NCI-H2029 treated with DMSO at 0.1 percent for 48 hours (cell line): Measurements from ENCODE around the gene NPAS3.

Experiments used
- DNase-seq: peaks from one replicate; lab custom pipeline; 2025; lab: John Stamatoyannopoulos, UW

Gene NPAS3

DNA sequence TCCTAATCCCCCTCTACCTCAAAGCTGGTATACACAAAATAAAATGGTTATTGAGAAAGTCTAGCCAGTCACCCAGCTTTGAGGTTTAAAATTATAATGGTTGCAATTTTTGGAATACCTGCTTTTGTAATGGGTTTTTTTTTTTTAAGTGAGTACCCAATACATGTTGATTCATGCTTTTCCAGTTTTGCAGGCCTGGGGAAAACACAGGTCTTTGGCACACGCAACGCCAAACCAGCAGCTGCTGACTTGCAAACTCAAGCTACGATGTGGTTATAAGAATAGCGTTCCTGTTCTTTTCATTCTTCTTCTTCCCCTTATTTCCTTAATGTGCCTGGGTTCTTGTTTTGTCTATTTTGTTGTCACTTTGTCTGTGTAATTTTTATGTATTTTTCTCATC lies 779.2 kb downstream of the NPAS3 start:
- no peak for DNase-seq

DNA sequence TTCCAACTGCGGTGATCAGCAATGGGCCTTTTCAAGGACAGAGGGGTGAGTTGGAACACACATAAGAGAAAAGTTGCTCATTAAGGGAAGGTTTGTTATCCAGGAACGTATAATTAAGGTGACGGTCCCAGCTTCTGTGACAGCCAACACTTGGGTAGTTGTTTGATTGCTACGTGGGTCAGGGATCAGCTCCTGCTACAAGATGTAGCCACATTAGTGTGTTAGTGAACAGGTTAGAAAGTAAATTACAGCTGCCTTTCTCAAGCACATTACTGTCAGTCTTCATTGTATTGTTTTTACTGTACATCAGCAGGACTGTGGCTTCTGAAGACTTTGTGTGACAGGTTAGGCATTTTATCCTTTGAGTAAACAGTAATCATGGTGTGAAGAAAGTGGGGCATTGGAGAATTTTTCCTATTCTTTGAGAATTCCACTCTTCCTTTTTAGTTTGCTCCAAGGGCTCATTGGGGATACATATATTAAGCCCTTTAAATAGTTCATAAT lies 781.7 kb downstream of the NPAS3 start:
- no peak for DNase-seq

GRCh38 chr14:33726685-33727084 lies 788.0 kb downstream of the NPAS3 start:
- DNase-seq = no peak

GRCh38 chr14:33727606-33728005 lies 788.9 kb downstream of the NPAS3 start:
- DNase-seq = no peak

DNA sequence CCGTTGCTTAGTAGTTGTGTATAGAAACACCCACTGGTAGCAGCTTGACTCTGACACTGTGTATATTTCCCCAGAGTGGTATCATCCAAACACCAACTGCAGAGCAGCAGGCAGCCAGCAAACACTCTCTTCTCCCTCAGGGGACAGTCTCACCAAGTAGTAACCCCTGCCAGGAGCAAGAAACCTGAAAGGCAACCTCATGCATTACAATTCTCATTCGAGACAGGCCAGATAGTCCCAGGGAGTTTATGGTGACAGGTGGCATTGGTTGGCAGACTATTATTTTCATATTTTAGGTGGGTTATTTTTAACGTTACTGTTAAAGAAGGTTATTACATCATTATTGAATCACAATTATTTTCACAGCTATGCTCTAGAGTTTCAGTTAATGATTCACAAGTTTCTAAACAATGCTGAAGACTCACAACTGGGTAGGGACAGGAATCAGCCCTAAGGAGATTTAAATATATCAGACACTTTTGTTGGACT lies 789.4 kb downstream of the NPAS3 start:
- no peak for DNase-seq

- DNase-seq = no peak
These were observed 791.5 kb downstream of the NPAS3 start for GRCh38 chr14:33730156-33730555.

DNA sequence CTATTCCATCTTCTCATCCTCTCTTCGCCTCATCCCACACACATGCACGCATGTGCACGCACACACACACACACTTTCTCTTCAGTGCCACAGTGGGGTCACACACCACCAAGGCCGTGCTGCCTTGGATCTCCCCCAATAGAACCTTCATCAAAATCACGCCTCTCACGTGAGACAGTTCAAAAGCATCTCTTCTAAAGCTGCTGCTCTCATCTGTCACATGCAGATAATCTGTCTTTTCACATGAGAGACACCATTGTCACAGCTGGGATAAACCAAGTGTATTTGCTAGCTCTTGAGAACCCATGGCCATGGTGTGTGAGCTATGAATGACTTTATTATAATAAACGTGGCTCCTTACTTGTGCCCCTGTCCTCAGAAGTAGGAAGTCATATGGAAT lies 793.5 kb downstream of the NPAS3 start:
- DNase-seq = no peak

DNA sequence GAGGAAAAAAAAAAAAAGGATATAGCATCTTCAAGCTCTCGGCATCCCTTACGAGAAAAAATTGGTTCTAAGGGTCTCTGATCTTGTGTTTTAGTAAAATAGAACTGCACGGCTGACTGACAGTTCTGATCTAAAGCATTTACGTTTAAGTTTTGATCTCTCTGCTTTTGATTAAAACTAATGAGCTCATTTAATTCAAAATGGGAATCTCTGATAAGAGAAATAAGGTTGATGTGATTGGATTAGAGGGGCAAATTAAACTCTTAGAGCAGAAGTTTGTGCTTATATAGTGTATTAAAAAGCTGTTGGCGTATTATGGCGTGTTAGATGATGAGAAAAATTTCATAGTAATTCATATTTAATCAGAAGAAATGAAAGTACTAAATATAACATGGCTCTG lies 794.6 kb downstream of the NPAS3 start:
- DNase-seq = no peak

GRCh38 chr14:33733721-33734120 lies 795.0 kb downstream of the NPAS3 start:
- no peak for DNase-seq

GRCh38 chr14:33734387-33734786 lies 795.7 kb downstream of the NPAS3 start:
- DNase-seq = no peak

- DNase-seq = no peak
These were observed 797.7 kb downstream of the NPAS3 start for GRCh38 chr14:33736299-33736825.

- no peak for DNase-seq
These were observed 798.3 kb downstream of the NPAS3 start for GRCh38 chr14:33736979-33737378.

GRCh38 chr14:33737446-33737845 lies 798.8 kb downstream of the NPAS3 start:
- DNase-seq = no peak

- no peak for DNase-seq
These were observed 799.4 kb downstream of the NPAS3 start for GRCh38 chr14:33738029-33738428.

- DNase-seq = no peak
These were observed 799.8 kb downstream of the NPAS3 start for GRCh38 chr14:33738491-33738890.

- no peak for DNase-seq
These were observed 801.9 kb downstream of the NPAS3 start for GRCh38 chr14:33740531-33740930.

GRCh38 chr14:33742166-33742565 lies 803.5 kb downstream of the NPAS3 start:
- no peak for DNase-seq

GRCh38 chr14:33745163-33745562 lies 806.5 kb downstream of the NPAS3 start:
- no peak for DNase-seq

GRCh38 chr14:33747749-33748148 lies 809.1 kb downstream of the NPAS3 start:
- DNase-seq = no peak

DNA sequence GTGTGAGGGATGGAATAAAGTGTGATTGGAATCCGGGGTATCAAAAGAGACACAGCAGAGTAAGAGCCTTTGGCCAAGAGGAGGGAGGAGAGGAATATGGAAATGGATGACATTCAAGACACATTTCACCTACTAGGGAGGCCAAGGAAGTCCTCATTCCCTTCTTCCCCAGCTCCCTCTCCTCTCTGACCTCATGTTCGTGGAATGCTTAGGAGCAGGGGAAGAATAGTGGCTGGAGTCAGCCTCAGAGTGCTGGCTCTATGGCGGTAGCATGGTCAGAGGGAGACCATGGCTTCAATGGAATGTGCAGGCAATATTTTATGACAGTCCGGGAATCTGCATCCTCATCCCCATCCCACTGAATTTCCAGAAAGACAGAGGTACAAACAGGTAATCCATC lies 815.6 kb downstream of the NPAS3 start:
- no peak for DNase-seq

- no peak for DNase-seq
These were observed 816.7 kb downstream of the NPAS3 start for GRCh38 chr14:33755358-33755757.

DNA sequence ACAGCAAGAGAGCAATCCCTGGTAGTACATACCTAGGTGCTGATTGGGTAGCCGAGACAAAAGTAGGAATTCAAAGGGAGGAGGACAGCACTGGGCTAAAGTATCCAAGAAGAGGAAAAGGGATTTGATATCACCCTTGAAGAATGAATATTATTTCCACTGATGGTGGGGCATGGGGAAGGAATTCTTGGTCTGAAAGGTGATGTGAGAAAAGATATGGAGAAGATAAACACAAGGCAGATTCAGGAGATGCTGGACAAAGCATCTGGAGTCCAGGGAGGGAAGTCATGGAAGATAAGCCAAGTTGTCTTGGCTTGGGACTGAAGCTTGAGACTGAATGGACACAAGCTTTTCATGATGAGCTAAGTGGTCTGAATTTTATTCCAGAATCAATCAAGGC lies 818.2 kb downstream of the NPAS3 start:
- no peak for DNase-seq

DNA sequence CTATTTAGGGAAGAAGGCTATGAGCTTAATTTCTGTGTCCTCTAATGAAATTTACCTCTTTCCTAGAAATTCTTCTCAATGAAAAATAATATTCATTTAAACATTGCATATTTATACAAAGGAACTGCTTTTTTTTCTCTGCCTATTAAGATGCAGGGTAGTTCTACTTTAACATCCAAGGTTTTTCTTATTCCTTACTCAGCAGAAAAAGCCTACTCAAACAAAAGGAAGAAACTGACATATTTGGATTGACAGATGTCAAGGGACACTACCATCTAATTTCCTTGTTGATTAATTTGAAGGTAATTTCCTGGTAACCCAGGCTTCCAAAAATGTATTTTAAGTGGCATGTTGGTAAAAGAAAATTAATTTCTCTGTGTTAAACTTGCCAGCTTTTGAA lies 819.9 kb downstream of the NPAS3 start:
- DNase-seq = no peak

DNA sequence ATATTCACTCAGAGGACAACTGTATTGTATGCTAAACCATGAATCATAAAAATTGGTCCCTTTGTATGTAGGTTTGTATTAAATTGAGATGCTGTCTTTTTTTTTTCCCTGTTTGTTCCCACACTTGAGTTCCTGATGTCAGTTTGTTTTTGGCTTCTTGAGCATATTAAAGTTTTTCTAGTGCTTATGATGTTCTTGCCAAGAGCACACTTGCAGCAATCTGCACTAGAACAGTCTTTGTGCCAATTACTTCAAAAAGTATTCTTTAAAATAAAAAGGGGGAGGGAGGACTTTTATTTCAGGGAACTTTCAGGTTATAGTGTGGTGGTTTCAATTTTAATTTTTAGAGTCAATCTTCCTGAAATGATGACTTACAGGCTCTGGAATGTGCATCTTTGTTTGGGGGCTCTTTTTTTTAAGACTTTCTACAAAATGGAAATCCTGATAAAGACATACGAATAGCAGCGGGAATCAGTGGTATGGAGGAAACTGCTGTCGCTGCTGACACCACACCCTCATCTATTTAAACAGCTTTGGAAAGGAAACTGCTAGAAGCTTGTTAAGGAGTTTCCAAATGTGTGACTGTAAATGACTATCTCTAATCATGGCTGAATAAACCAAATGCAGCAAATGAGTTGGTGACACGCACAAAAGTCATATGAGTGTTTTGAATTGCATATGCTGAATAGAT lies 823.6 kb downstream of the NPAS3 start:
- DNase-seq = no peak
